HPDE6-E6E7 (cell line): ENCODE measurements around the gene MCL1.

Source experiments
- DNase-seq: peaks from one replicate; pipeline ENCODE4 v3.0.0; 2011; ENCODE audit warnings: missing footprints; ENCODE audit errors: extremely low spot score

MCL1 gene

GRCh38 chr1:150543500-150544143 is 35.8 kb downstream of the MCL1 start:
- no peak for DNase-seq

- DNase-seq, result peak; percentile 66
These were observed 41.4 kb downstream of the MCL1 start for GRCh38 chr1:150537732-150538684.

GRCh38 chr1:150536836-150537731 is 42.3 kb downstream of the MCL1 start:
- DNase-seq, result no peak

GRCh38 chr1:150535511-150536287 is 43.7 kb downstream of the MCL1 start:
- no peak for DNase-seq

GRCh38 chr1:150534002-150534401 is 45.4 kb downstream of the MCL1 start:
- DNase-seq, result no peak

GRCh38 chr1:150532860-150533259 is 46.5 kb downstream of the MCL1 start:
- DNase-seq, result no peak

GRCh38 chr1:150530491-150531159 is 48.8 kb downstream of the MCL1 start:
- no peak for DNase-seq

GRCh38 chr1:150529017-150529416 is 50.4 kb downstream of the MCL1 start:
- DNase-seq, result no peak

- no peak for DNase-seq
These were observed 51.2 kb downstream of the MCL1 start for GRCh38 chr1:150528196-150528595.

- DNase-seq, result no peak
These were observed 54.1 kb downstream of the MCL1 start for GRCh38 chr1:150525348-150525747.
